ENCODE measurements around the gene OTOG.

GRCh38 chr11:17602105-17603001 lies 55.3 kb downstream of the OTOG start:
- no peak for TF ChIP-seq SIN3A (IDR thresholded peaks at IDR 0.05; ENCODE audit: borderline replicate concordance, insufficient read depth, low read length)
- TF ChIP-seq POLR2AphosphoS5 (IDR thresholded peaks at IDR 0.05; ENCODE audit: low read depth, low read length) = no peak

Data from PFSK-1 (cell line).